Endothelial cell of umbilical vein (primary cell): Measurements from ENCODE around the gene DLG1. TPM values are rescaled to one million over a fixed set of nuclear protein-coding genes. Genes with fewer than 3 reads are reported as not detected.

ENCODE experiments used
- BruUV-seq: library from RNA; stranded (reverse); fragments of 400-500 nt; replicated peaks from 2 replicates; lab custom pipeline; 2021; lab: Mats Ljungman, UMichigan
- CTCF ChIA-PET: fragments of 300-600, 350-600 bp; sonication (Branson Sonifier 250); formaldehyde crosslinking; loops from one replicate; lab custom pipeline; 2021; ENCODE audit warnings: antibody characterized with exemption, inconsistent platforms; lab: Charles Lee
- POLR2A ChIA-PET: fragments of 300-600, 350-600 bp; sonication (Branson Sonifier 250); formaldehyde crosslinking; loops from one replicate; lab custom pipeline; 2021; ENCODE audit warnings: antibody characterized with exemption, inconsistent platforms; lab: Charles Lee
- DNase-seq: peaks from one replicate; pipeline ENCODE4 v3.0.0-alpha.2; 2011; ENCODE audit warnings: low read depth, low spot score
- FAIRE-seq: peaks from 2 replicates; lab custom pipeline; 2011; peaks lifted over from hg19 to GRCh38; lab: Jason Lieb, UNC
- H2AFZ ChIP-seq: 2 replicates; pipeline ENCODE4 v1.6.0; 2012; ENCODE audit warnings: low read depth, low read length, control low read depth, inconsistent platforms
- H3K27ac ChIP-seq: 2 replicates; pipeline ENCODE4 v1.5.1; 2011; ENCODE audit warnings: low read depth, mild to moderate bottlenecking, control low read depth, low read length, moderate library complexity; ENCODE audit not compliant: insufficient read depth
- H3K27me3 ChIP-seq, 2 experiments: 2 replicates each; pipeline versions ENCODE4 v1.6.0 to v1.6.1; 2011; ENCODE audit warnings: low read length in 2 of 2, mixed read lengths in 1 of 2; ENCODE audit not compliant: control insufficient read depth in 2 of 2, insufficient read depth in 2 of 2
- H3K36me3 ChIP-seq, 2 experiments: 2 replicates in 1 of 2; 3 replicates in 1 of 2; pipeline ENCODE4 v1.5.1; 2011; ENCODE audit warnings: low read length in 2 of 2, mild to moderate bottlenecking in 1 of 2, moderate library complexity in 1 of 2; ENCODE audit not compliant: control insufficient read depth in 2 of 2, insufficient read depth in 2 of 2; ENCODE audit errors: extremely low read depth in 1 of 2
- H3K4me1 ChIP-seq: 3 replicates; pipeline ENCODE4 v1.5.1; 2011; ENCODE audit warnings: mild to moderate bottlenecking, low read length; ENCODE audit not compliant: control insufficient read depth, insufficient read depth; ENCODE audit errors: extremely low read depth
- H3K4me2 ChIP-seq: 2 replicates; pipeline ENCODE4 v1.6.1; 2011; ENCODE audit warnings: low read length, control low read depth, mixed read lengths; ENCODE audit not compliant: insufficient read depth
- H3K4me3 ChIP-seq, 3 experiments: fragments of 200-600 bp in 1 of 3; sonication (generic), shearing (Covaris generic) in 1 of 3; replicated peaks in 1 of 3; 2 replicates each; pipeline ENCODE4 v1.5.1; 2011 to 2016; ENCODE audit warnings: control low read depth in 3 of 3, low read length in 3 of 3, mild to moderate bottlenecking in 2 of 3, inconsistent platforms in 1 of 3, low read depth in 1 of 3, moderate library complexity in 1 of 3; ENCODE audit not compliant: insufficient read depth in 1 of 3
- H3K79me2 ChIP-seq: 2 replicates; pipeline ENCODE4 v1.6.0; 2012; ENCODE audit warnings: low read length, inconsistent platforms; ENCODE audit not compliant: control insufficient read depth, insufficient read depth
- H3K9ac ChIP-seq: replicated peaks from 2 replicates; pipeline ENCODE3; 2011; ENCODE audit warnings: low read length, control low read depth; ENCODE audit not compliant: insufficient read depth; ENCODE audit errors: extremely low read depth
- H3K9me1 ChIP-seq: replicated peaks from 3 replicates; pipeline ENCODE4 v1.6.0; 2011; ENCODE audit warnings: mild to moderate bottlenecking, low read length; ENCODE audit not compliant: control insufficient read depth, insufficient read depth; ENCODE audit errors: extremely low read depth
- H3K9me3 ChIP-seq: replicated peaks from 2 replicates; pipeline ENCODE4 v1.5.1; 2012; ENCODE audit warnings: low read length, inconsistent platforms; ENCODE audit not compliant: control insufficient read depth, insufficient read depth
- H4K20me1 ChIP-seq: replicated peaks from 2 replicates; pipeline ENCODE3; 2011; ENCODE audit warnings: mild to moderate bottlenecking, low read length; ENCODE audit not compliant: control insufficient read depth, insufficient read depth; ENCODE audit errors: extremely low read depth
- EZH2 ChIP-seq: IDR thresholded peaks from 2 replicates; pipeline ENCODE4 v1.6.1; 2012; ENCODE audit warnings: borderline replicate concordance, low read depth, mild to moderate bottlenecking, moderate library complexity, low read length, inconsistent platforms; ENCODE audit not compliant: severe bottlenecking
- FOS ChIP-seq: IDR thresholded peaks from 2 replicates; pipeline ENCODE4 v1.6.1; 2011; ENCODE audit warnings: mild to moderate bottlenecking, low read length, moderate library complexity, borderline replicate concordance; ENCODE audit not compliant: insufficient read depth
- GATA2 ChIP-seq: IDR thresholded peaks from 2 replicates; pipeline ENCODE4 v1.7.0; 2011; ENCODE audit warnings: low read depth, mild to moderate bottlenecking, moderate library complexity, mixed read lengths, low read length; ENCODE audit not compliant: insufficient read length, insufficient read depth
- JUN ChIP-seq: IDR thresholded peaks from 2 replicates; pipeline ENCODE4 v1.6.1; 2011; ENCODE audit warnings: borderline replicate concordance, low read depth; ENCODE audit not compliant: insufficient read length, insufficient read depth
- MAX ChIP-seq: IDR thresholded peaks from 2 replicates; pipeline ENCODE4 v1.6.1; 2011; ENCODE audit not compliant: insufficient read depth, insufficient read length
- MYC ChIP-seq: IDR thresholded peaks from one replicate; pipeline ENCODE4 v1.6.1; 2011; ENCODE audit warnings: mild to moderate bottlenecking, low read depth, low read length
- POLR2A ChIP-seq: IDR thresholded peaks from 2 replicates; pipeline ENCODE4 v1.6.1; 2012; ENCODE audit warnings: low read depth, mild to moderate bottlenecking, control low read depth, low read length
- POLR2AphosphoS5 ChIP-seq: IDR thresholded peaks from 2 replicates; pipeline ENCODE4 v1.6.1; 2012; ENCODE audit warnings: low read depth, mild to moderate bottlenecking, control low read depth, low read length, moderate library complexity; ENCODE audit not compliant: insufficient read depth
- dilution Hi-C: fragments of 300-500 bp; cut with MboI; formaldehyde crosslinking; loops from one replicate; pipeline ENCODE4 v1.15.0; 2019; ENCODE audit warnings: low sequenced_read_pairs; ENCODE audit not compliant: extremely low pct_ligation_motif_present
- intact Hi-C: fragments of 100-400 bp; cut with micrococcal nuclease; formaldehyde crosslinking; loops from one replicate; pipeline ENCODE4 v1.10.0; 2022
- polyA plus RNA-seq, 4 experiments: library from polyadenylated mRNA; depleted of rRNA in 3 of 4; stranded (reverse) in 3 of 4; unstranded in 1 of 4; fragments of >200 nt; gene quantifications; 2 replicates each; pipeline versions ENCODE4 v1.2.1 to v1.2.3, GENCODE V29; 2011 to 2012; ENCODE audit warnings: missing spikeins in 1 of 4
- total RNA-seq: library from RNA; stranded (reverse); gene quantifications from 2 replicates; pipeline ENCODE4 v1.2.3, GENCODE V29; 2021

The DLG1 gene
- total and polyA plus RNA-seq, 2 donors (not counting 3 experiments of a cell fraction or from before 2014, with no cell fraction given), result 26.5 to 80.1 TPM

DNA sequence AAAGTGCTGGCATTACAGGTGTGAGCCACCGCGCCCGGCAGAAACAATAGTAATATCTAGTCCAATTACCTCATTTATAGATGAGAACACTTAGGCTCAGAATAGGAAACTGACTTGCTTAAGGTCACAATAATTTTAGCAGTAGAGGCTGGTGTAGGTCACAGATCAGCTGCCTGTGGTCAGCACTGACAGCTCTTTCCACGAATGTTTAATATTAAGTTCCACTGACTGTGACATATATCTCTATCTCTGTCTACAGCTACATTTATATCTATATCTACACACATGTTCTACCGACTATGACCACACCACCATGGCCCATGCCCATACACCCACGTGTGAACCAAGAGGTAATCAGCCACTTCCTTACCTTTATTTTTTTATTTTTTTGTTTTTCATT lies 40.2 kb upstream of the DLG1 start:
- no peaks in the 10 kb centered on the region for H3K36me3 ChIP-seq
- no peak overlapping the region for H3K4me2 ChIP-seq
- no peaks in the 10 kb centered on the region for H4K20me1 ChIP-seq
- H3K79me2 ChIP-seq, result no peaks in the 10 kb centered on the region
- no peak overlapping the region for H3K4me3 ChIP-seq
- H3K27ac ChIP-seq, result no peak overlapping the region
- BruUV-seq, result no TSS peak
- ChIA-PET CTCF (interaction anchor here (1.2 kb wide), 1 partner anchor 163 kb away, joined by 3 read pairs; no protein-coding TSS in a partner anchor), POLR2A (no interaction called here)
- FAIRE-seq (no peak), DNase-seq (no peak)
- H3K27me3 ChIP-seq, result peaks cover 0 to under 1% of the 10 kb centered on the region in 2 experiments
- H2AFZ ChIP-seq, result no peak overlapping the region
- no peaks in the 10 kb centered on the region for H3K9me1 ChIP-seq
- no peaks in the 10 kb centered on the region for H3K4me1 ChIP-seq
- dilution Hi-C loops (no loop called here), intact Hi-C loops (no loop called here)
- H3K9ac ChIP-seq, result no peak overlapping the region
- TF ChIP-seq MYC (no peak), EZH2 (no peak), MAX (no peak), GATA2 (no peak), POLR2AphosphoS5 (no peak), FOS (no peak), POLR2A (no peak)
- no peaks in the 10 kb centered on the region for H3K9me3 ChIP-seq

DNA sequence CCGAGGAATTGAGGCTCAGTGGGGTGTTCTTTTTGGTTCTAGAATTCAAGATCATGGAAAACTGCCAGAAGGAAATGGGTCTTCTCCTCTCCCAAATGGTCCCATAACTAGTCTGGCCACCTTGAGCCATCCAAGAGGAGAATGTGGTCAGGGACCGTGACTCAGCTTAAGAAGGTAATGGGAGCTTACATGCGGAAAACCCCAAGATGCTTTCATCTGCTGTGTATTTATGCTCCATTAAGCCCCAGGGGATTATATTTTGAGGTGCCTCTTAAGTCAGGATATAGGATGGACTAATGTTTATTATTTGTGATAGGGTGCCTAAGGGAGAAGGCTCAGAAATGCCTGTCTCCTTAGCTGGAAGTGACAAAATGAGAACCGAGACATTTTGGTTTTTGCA lies 39.2 kb upstream of the DLG1 start:
- POLR2A ChIA-PET, result no interaction called here
- no peaks in the 10 kb centered on the region for H3K79me2 ChIP-seq
- H3K27me3 ChIP-seq, result peaks cover 0 to 2% of the 10 kb centered on the region in 2 experiments
- no peak for TF ChIP-seq EZH2
- TF ChIP-seq MYC, result no peak
- no peak for TF ChIP-seq POLR2A
- TF ChIP-seq FOS, result no peak
- no peak for TF ChIP-seq JUN
- no peaks in the 10 kb centered on the region for H3K36me3 ChIP-seq
- no peak for DNase-seq
- dilution Hi-C loops, result no loop called here
- BruUV-seq, result no TSS peak
- FAIRE-seq, result no peak
- CTCF ChIA-PET, result interaction anchor here (0.7 to 1.2 kb wide), 2 partner anchors 12 to 164 kb away, joined by 3 read pairs; no protein-coding TSS in a partner anchor
- H3K9me3 ChIP-seq, result no peaks in the 10 kb centered on the region
- no peaks in the 10 kb centered on the region for H3K9me1 ChIP-seq
- intact Hi-C loops, result no loop called here
- no peak overlapping the region for H3K9ac ChIP-seq
- H3K4me3 ChIP-seq, result no peak overlapping the region
- H3K4me1 ChIP-seq, result no peaks in the 10 kb centered on the region
- no peak overlapping the region for H3K4me2 ChIP-seq
- H3K27ac ChIP-seq, result no peak overlapping the region
- H2AFZ ChIP-seq, result no peak overlapping the region
- no peaks in the 10 kb centered on the region for H4K20me1 ChIP-seq
